ENCODE data around the gene RAI1. TPM values are rescaled to one million over a fixed set of nuclear protein-coding genes. Genes with fewer than 3 reads are reported as not detected.
"Not testable (repeated sequence)": the region's sequence is repeated elsewhere in the genome, so short reads cannot be mapped to it uniquely, and the experiment has no call there.

RAI1 gene, protein sequence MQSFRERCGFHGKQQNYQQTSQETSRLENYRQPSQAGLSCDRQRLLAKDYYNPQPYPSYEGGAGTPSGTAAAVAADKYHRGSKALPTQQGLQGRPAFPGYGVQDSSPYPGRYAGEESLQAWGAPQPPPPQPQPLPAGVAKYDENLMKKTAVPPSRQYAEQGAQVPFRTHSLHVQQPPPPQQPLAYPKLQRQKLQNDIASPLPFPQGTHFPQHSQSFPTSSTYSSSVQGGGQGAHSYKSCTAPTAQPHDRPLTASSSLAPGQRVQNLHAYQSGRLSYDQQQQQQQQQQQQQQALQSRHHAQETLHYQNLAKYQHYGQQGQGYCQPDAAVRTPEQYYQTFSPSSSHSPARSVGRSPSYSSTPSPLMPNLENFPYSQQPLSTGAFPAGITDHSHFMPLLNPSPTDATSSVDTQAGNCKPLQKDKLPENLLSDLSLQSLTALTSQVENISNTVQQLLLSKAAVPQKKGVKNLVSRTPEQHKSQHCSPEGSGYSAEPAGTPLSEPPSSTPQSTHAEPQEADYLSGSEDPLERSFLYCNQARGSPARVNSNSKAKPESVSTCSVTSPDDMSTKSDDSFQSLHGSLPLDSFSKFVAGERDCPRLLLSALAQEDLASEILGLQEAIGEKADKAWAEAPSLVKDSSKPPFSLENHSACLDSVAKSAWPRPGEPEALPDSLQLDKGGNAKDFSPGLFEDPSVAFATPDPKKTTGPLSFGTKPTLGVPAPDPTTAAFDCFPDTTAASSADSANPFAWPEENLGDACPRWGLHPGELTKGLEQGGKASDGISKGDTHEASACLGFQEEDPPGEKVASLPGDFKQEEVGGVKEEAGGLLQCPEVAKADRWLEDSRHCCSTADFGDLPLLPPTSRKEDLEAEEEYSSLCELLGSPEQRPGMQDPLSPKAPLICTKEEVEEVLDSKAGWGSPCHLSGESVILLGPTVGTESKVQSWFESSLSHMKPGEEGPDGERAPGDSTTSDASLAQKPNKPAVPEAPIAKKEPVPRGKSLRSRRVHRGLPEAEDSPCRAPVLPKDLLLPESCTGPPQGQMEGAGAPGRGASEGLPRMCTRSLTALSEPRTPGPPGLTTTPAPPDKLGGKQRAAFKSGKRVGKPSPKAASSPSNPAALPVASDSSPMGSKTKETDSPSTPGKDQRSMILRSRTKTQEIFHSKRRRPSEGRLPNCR (N-terminal part only)
- 9.9 and 25.1 TPM in 2 replicates for total RNA-seq

- no peak for DNase-seq (ENCODE audit: low read depth)
These were observed at the start of gene RAI1 for GRCh38 chr17:17681187-17681743. RAI1 (plus strand) TSS chr17:17681458; CDS start chr17:17792949, 111,491 bp downstream.

- not testable (repeated sequence) for DNase-seq (ENCODE audit: low read depth)
These were observed 48.6 kb upstream of the RAI1 start for GRCh38 chr17:17632690-17633089.

GRCh38 chr17:17633310-17633709, 47.9 kb upstream of the RAI1 start:
- no peak for DNase-seq (ENCODE audit: low read depth)

GRCh38 chr17:17635126-17635525, 46.1 kb upstream of the RAI1 start:
- DNase-seq (ENCODE audit: low read depth) = no peak

GRCh38 chr17:17635537-17636271, 45.6 kb upstream of the RAI1 start:
- DNase-seq (ENCODE audit: low read depth) = not testable (repeated sequence)

GRCh38 chr17:17636272-17636885, 44.9 kb upstream of the RAI1 start:
- DNase-seq (ENCODE audit: low read depth) = no peak

DNA sequence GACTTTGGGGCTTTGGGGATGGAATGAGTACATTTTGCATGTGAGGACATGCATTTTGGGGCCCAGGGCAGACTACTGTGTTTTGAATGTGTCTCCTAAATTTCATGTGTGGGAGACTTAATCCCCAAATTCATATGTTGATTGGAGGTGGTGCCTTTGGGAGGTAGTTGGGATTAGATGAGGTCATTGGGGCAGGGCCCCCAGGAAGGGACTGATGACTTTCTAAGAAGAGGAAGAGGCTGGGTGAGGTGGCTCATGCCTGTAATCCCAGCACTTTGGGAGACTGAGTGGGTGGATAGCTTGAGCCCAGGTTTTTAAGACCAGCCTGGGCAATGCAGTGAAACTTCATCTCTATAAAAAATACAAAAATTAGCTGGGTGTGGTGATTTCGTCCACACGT, 42.8 kb upstream of the RAI1 start:
- DNase-seq (ENCODE audit: low read depth) = no peak

DNA sequence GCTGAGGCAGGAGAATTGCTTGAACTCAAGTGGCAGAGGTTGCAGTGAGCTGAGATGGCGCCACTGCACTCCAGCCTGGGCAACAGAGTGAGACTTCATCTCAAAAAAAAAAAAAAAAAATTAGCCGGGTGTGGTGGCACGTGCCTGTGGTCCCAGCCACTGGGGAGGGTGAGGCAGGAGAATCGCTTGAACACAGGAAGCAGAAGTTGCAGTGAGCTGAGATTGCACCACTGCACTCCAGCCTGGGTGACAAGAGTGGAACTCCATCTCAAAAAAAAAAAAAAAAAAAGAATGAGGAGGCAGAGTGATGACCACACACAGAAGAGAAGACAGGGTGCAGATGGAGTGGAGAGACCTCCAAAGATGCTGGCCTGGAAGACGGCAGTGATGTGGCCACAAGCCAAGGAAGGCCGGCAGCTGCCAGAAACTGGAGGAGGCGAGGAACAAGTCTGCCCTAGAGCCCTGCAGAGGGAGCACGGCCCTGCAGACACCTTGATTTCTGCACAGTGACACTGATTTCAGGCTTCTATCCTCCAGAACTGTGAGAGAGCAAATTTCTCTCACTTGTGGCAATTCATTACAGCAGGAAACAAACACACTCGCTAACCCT, 41.5 kb upstream of the RAI1 start:
- DNase-seq (ENCODE audit: low read depth) = not testable (repeated sequence)

DNA sequence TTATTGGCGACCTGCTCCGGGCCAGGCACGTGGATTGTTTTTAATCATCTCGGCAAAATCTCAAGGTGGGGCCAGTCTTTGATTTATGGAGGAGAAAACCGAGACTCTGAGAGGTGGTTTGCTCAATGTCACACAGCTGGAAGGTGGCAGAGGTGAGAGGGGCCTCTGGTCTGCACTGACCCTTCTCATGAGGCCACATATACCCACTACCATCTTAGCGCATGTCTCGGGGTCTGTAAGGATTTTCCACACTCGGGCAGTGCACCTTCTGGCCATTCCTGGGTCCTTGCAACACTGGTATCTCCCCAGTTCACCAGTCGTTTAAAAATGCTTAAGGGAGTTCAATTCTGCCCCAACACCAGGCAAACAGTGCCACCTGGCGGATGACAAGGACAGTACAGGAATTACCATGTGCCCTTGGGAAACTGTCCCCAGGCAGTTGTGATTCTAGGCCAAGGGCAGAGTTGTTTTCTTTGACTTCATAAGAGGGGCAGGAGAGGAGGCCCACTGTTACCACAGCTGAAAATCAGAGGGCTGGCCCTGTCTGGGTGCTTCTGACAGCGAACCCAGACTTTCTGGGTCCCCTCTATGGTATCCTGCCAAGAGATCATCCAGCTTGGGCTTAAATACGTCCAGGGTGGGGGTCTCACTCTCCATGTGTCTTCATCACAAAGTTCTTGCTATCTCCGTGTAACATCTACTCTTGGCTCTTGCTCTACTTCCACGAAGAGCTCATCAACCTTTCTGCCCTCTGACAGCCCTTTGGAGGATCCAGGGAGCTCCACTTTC, 39.4 kb upstream of the RAI1 start:
- peak; percentile 68 for DNase-seq (ENCODE audit: low read depth)

DNA sequence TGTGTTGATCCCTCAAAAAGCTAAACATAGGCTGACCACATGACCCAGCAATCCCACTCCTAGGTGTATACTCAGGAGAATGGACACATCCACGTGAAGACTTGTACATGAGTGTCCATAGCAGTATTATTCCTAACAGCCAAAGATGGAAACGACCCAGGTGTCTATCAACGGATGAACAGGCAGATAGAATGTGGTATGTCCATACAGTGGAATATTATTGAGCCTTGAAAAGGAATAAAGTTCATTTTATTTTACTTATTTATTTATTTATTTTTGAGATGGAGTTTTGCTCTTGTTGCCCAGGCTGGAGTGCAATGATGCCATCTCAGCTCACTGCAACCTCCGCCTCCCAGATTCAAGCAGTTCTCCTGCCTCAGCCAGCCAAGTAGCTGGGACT, 36.1 kb upstream of the RAI1 start:
- not testable (repeated sequence) for DNase-seq (ENCODE audit: low read depth)

DNA sequence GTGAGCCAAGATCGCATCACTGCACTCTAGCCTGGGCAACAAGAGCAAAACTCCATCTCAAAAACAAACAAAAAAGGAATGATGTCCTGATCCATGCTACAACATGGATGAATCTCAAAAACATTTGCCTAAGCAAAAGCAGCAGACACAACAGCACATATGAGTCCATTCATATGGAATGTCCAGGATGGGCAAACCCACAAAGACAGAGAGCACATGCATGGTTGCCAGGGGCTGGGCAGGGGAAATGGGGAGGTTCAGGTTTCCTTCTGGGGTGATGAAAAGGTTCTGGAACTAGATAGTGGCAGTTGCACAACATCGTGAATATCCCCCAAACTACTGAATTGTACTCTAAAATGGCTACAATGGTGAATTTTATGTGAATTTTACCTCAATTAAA, 35.3 kb upstream of the RAI1 start:
- no peak for DNase-seq (ENCODE audit: low read depth)

DNA sequence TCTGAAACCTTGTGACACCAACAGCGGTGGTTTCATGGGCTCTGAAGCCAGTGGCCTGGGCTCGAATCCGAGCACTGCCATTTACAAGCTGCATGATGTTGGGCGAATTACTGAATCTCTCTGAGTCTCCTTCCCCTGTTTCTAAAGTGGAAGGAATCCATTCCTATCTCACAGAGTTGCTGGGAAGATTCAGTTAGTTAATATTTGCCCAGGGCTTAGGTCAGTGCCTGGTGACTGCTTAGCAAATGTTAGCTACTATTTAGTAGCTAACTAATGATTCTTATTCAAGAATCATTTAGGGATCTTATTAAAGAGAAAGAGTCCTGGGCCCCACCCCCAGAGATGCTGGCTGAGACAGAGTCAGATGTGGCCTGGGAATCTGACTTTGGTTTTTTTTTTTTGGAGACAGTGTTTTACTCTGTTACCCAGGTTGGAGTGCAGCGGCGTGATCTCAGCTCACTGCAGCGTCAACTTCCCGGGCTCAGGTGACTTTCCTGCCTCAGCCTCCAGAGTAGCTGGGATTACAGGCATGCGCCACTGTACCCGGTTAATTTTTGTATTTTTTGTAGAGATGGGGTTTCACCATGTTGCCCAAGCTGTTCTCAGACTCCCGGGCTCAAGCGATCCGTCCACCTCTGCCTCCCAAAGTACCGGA, 33.6 kb upstream of the RAI1 start:
- peak; percentile 63 for DNase-seq (ENCODE audit: low read depth)

DNA sequence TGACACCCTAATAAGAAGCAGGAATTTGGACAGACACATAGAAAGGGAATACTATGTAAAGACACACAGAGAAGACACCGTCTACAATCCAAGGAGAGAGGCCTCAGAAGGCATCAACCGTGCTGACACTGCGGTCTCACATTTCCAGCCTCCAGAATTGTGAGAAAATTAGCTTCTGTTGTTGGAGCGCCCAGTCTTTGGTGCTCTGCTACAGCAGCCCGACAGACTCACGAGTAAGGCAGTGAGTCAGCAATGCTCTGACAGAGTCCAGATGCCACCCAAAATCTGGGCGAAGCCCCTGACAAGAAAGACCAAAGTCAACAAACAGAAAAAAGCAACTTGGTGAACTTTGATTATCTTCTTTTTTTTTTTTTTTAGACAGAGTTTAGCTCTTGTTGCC, 32.5 kb upstream of the RAI1 start:
- DNase-seq (ENCODE audit: low read depth) = no peak

- no peak for DNase-seq (ENCODE audit: low read depth)
These were observed 30.3 kb upstream of the RAI1 start for GRCh38 chr17:17650959-17651358.

- DNase-seq (ENCODE audit: low read depth) = no peak
These were observed 27.9 kb upstream of the RAI1 start for GRCh38 chr17:17653343-17653742.

DNA sequence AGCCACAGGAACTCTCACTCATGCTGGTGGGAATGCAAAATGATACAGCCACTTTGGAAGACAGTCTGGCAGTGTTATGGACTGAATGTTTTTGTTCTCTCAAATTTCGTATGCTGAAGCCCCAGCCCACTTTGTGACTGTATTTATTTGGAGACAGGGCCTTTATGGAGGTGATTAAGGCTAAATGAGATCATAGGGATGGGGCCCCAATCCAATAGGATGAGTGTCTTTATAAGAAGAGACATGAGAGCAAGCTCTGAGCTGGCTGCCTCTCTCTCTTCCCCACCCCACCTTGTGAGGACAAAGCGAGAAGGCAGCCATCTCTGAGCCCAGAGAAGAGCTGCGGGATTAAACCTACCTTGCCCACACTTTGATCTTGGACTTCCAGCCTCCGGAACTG, 21.9 kb upstream of the RAI1 start:
- no peak for DNase-seq (ENCODE audit: low read depth)

- no peak for DNase-seq (ENCODE audit: low read depth)
These were observed 20.1 kb upstream of the RAI1 start for GRCh38 chr17:17661134-17661533.

GRCh38 chr17:17661834-17662385, 19.3 kb upstream of the RAI1 start:
- DNase-seq (ENCODE audit: low read depth) = no peak

Measured in renal cortical epithelial cell (primary cell).